GM11168 (cell line): ENCODE data around the gene EPN3.

ENCODE experiments used
- in situ Hi-C: fragments of 300-500 bp; cut with MboI; formaldehyde crosslinking; loops from one replicate; pipeline ENCODE4 v1.12.0; 2022; ENCODE audit warnings: low sequenced_read_pairs; ENCODE audit not compliant: unreplicated experiment

The EPN3 gene

DNA sequence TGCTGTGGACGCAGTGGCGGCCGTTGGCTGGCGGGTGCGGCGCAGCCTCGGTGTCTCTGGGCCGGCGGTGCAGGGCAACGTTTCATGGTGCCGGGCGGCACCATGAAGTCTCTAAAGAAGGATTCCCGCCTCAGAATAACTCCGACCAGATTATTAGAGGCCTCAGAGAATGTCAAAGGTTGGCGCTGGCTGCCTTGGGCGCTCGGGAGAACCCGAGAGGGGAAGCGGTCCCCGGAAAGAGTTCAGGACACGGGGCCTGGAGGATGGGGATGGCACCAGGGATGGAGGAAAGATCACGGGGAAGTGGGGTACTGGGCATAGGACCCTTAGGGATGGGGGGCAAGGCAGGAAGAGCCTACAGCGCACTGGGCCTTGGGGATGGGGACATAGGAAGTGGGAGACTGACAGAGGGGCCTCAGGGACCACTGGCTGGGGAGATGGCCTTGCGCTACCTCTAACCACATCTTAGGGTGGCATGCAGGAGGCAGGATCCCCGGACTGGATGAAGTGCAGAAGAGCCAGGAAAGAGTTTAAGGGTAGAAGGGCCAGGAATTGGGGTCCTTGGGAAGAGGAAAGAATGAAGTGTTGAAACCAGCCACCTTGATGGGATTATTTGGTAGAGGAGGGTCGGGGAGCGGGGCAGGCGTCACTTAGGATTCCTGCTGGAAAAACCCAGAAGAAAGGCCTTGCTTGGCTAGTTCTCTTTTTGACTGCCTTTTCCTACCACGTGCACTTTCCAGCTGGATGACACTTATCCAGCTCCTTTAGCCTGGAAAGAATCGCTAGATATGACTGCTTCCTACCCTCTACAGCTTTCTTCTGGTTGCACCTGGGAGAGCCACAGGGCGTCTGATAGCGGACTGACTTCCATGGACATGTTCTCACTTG, 23.7 kb upstream of the EPN3 start:
- in situ Hi-C loops, result no loop called here

DNA sequence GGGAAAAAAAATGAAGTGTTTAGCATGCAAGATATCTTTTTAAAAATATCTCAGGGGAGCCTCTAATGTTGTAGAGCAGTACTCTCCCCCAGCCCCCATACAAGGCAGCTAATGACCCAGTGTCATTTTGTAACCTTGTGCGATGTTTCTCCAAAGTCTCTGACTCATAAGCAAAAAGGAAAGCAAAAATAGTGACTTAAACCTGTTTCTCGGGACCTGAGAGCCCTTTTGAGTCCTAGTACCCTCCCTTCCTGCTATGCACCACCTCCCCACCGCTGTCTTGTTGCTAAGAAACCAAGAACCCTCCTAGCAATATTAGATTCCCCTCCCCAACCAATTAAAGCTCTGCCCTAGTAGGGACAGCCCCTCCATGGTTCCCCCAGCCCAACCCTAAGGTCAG, 21.5 kb upstream of the EPN3 start:
- in situ Hi-C loops, result no loop called here

DNA sequence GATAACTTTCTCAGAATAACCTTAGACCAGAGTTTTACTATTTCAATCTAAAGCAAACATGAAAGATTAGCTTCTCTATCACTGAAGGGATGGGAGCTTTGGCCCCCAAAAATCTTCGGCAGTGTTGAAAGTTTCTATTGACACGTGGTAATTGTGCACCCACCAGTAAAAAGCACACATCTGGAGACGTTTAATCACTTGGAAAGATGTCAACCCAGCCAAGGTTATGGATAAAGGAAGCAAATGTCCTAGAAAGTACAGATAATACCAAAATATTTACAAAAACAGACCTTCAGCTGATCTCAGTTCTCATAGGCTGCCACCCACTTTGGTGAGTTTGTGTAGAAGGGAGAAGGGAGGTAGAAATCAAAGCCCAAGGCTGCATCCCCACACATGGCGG, 19.0 kb upstream of the EPN3 start:
- in situ Hi-C loops, result no loop called here

DNA sequence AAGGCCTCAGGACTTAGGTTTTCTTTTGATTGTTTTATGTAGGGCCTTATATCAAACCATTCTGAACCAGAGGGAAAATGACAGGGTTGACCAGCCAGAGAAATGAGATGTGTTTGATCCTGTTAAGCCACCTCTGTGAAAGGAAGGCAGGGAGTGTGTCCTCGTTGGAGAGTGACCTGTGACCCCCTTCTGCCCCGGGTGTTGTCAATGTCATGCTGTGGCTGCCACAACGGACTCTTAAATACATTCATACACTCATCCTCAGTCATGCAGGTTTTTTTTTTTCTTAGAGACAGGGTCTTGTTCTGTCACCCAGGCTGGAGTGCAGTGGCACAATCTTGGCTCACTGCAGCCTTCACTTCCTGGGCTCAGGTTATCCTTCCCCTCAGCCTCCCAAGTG, 18.1 kb upstream of the EPN3 start:
- in situ Hi-C loops, result no loop called here

DNA sequence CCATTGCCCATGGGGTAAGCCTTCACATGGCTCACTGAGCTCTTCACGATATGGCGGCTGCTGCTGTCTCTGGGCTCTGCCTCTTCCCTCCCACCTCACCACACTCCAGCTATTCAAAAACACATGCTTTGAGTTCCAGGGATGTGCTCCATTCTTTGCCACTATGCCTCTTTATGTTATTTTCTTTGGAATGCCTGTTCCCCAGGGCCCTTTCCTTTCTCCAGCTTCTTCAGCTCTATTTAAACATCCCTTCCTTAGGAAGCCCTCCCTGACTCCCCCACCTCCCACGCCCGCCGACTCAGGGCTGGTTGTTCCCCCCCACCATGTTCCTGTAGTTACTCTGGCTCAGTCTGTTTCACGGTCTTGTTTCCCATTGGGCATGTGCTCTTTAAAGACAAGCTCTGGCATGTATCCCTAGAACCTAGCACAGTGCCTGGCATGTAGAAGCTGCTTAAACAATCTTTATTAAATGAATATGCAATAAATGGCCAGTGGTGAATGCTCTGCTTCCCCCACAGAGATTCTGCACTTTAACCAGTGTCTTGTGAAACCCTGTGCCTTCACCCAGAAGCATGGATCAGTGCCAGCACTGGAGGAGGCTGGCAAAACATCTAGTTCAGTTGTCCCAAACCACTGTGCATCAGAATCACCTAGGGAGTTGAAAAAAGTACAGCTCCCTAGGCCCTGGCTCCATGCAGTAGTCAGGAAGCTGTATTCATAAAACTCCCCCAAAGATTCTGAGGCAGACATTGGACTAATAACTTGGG, 17.4 kb upstream of the EPN3 start:
- in situ Hi-C loops, result no loop called here

DNA sequence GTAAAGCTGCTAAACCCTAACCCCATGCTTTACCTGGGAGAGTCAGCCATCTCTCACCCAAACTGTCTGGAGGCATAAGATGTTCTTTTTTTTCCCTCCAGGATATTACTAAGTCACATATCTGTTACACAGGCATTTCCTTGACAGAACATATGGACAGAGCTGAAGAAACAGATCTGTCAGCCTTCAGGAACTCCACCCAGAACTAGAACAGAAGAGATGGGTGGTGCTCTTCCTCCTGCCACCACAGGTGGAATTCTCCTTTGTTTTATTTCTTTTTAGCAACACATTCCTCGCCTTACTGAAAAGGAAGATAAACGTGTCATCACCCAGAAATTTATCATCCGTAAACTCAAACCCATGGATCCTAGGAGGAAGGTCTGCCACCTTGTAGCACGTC, 15.5 kb upstream of the EPN3 start:
- in situ Hi-C loops, result no loop called here

DNA sequence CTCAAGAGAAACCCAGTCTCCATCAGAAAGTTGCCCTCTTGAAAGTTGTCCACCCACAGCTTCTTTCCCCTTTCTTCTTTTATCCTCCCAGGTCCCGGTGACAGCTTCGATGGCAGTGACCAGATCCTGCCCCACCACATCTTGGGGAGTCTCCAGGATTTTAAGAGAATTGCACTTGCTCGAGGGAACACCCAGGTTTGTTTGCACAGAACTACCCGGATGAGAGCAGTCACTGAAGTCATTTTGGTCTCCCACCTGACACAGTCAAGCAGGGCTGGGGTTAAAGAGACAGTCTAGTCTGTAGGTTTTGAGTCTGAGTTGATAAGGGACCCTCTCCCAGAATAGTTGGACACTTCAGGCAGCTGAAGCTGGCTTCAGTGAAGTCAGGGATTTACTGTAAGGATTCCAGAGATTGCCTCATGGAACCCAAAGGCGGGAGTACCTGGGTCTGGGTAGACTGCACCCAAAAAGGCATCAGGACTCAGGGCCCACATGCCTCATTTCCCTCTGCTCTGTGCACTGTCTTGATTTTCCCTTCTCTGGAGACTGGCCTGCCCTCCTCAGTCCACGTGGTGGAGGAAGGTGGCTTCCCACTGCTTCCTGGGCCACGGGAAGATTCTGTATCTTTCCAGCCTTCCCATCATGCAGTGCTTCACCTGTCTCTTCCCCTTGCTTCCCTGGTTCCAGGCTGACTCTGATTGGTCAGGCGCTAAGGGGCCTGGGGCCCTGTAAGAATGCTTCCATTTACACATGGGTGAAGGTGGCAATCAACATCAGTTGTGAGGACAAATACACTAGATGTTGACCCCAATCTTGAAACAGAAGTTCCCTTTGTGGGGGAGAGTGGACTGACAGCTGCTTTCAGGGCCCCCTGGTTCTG, 14.8 kb upstream of the EPN3 start:
- in situ Hi-C loops, result no loop called here

DNA sequence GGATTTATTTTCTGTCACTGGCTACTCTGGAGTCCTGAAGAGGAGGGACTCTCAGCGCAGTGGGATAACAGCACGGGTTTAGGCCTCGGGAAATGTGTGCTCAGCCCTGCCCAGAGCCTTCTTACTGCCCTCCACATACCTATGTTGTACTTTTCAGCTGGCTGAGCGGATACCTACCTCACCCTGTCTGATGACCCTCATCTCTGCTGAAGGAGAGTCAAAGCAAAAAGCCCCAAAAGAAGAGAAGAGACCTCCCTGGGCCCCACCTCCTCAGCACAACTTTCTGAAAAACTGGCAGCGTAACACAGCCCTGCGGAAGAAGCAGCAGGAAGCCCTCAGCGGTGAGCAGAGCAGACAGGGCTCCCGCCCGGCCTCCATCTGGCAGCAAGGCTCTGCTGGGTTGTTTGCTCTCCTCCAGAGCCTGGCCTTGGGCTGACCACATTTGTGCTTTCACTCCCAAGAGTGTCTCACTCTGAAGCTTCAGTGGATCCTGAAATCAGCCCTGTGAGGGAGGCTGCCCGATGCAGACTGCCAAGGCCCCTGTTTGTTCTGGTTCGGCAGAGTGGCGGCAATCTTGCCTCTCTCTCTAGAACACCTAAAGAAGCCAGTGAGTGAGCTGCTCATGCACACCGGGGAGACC, 14.0 kb upstream of the EPN3 start:
- in situ Hi-C loops, result no loop called here

DNA sequence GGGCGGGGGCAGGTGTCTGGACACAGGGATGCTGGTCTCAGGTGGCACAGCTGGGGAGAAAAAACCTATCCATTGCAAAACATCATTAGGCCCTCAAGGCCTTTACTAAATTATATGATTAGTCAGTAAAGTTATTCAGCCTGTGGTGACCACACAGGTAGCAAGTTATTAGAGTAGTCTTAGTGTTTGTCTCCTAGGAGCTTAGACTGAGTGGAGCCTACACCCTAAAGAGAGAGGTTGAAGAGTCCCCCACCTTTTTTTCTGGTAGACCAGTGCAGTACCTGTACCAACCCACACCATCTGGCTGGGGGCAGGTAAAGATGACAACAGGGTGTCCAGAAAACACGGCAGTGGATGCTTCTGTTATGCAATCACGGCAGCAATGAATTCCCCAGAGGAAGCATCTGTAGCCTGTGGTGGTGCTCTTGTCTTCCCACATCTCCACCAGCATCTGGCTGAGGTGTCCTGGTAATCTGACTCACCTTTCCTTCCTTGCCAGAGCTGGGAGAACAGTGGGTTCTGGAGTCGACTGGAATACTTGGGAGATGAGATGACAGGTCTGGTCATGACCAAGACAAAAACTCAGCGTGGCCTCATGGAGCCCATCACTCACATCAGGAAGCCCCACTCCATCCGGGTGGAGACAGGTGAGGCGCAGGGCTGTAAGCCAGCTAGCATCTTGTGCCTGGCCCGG, 13.2 kb upstream of the EPN3 start:
- in situ Hi-C loops, result no loop called here

DNA sequence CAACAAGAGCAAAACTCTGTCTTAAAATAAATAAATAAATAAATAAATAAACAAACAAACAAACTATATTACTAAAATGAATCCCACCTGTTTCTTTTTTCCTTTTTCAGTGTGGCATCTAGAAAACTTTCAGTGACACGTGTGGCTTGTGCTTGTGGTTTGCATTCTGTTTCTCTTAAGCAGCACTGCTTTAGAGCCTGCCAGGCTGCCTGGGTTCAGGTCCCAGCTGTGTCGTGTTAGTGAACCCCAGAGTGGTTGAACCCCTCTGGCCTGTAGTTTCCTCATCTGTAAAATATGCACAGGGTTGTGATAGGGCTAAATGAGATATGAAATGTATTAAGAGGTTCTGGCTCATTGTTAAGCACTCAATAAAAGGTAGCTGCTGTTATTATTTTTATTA, 12.1 kb upstream of the EPN3 start:
- in situ Hi-C loops, result no loop called here

DNA sequence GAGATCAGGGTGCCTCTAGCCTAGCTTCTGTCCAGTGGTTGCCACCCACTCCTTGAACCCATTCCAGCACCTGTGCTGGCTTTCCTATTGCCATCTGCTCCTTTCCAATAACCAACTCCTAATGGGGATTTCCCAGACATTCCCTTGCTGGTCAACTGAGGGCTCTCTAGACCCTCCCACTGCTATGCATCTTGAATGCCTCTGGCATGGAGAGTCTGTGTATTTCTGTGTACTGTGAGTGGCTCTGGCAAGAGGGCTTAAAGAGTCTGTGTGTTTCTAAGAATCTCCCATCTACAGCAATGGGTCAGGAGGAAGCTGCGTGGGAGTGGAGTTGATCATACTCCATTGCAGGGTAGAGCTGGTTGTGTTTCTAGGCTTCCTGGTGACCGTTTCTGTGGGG, 11.0 kb upstream of the EPN3 start:
- in situ Hi-C loops, result no loop called here

DNA sequence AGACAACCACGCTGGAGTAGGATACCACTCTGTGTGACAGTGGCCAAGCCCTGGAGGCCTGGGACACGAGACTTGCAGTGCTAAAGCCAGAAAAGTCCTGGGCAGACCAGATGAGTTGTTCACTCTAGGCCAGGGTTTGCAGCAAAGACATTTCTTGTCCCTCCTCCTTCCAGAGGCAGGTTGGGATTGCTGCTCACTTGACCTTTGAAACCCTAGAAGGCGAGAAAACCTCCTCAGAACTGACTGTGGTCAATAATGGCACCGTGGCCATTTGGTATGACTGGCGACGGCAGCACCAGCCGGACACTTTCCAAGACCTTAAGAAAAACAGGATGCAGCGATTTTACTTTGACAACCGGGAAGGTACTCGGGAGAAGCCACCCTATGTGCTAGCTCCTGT, 9.8 kb upstream of the EPN3 start:
- in situ Hi-C loops, result no loop called here

DNA sequence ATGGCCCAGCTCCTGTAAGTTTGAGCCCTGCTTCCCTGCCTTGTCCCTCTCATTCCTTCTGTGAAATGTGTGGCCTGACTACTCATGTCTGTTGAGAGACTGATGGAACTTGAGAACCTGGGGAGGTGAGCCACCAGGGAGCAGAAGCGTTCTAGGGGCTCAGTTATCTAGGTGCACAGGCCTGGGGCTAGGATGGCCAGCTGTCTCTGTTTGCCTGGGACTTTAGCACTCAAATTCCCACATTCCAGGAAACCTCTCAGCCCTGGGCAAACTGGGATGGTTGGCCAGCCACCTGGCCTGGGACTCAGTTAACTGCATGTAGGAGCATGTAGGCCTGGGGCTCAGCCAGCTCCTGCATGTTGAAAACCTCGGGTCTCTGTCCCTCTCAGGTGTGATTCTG, 9.3 kb upstream of the EPN3 start:
- in situ Hi-C loops, result no loop called here

DNA sequence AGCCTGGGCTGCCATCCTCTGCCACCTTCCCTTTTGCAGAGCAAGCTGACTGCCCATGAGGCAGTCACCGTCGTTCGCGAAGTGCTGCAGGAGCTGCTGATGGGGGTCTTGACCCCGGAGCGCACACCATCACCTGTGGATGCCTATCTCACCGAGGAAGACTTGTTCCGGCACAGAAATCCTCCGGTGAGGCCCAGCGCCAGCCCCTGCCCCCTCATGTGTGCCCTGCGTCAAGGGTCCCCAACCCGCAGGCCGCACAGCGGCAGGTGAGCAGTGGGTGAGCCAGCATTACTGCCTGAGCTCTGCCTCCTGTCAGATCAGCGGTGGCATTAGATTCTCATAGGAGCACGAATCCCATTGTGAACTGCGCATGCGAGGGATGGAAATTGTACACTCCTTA, 7.7 kb upstream of the EPN3 start:
- in situ Hi-C loops, result no loop called here

DNA sequence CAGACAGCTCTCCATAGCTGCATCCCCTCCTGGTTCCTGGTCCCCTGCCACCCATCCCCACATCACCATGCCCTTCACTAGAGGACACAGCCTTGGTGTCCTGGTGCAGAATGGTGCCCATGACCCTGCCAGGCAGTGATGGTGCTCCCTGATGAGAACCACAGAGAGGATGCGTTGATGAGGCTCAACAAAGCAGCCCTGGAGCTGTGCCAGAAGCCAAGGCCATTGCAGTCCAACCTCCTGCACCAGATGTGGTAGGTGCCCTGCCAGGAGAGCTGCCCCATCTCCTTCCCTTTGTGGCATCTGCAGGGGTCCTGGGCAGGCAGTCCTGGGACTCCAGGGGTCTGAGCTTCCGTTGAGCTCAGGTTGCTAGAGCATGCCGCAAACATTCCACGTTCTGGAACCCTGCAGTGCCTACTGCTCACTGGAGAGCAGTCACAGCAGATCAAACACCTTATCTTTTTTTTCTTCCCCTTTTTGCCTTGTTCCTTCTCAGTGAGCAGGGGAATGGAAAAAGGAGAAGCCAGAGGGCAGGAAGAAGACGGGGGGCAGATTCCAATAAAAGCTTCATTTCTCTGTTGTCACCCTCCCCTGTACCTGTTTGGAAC, 5.3 kb upstream of the EPN3 start:
- in situ Hi-C loops, result no loop called here

DNA sequence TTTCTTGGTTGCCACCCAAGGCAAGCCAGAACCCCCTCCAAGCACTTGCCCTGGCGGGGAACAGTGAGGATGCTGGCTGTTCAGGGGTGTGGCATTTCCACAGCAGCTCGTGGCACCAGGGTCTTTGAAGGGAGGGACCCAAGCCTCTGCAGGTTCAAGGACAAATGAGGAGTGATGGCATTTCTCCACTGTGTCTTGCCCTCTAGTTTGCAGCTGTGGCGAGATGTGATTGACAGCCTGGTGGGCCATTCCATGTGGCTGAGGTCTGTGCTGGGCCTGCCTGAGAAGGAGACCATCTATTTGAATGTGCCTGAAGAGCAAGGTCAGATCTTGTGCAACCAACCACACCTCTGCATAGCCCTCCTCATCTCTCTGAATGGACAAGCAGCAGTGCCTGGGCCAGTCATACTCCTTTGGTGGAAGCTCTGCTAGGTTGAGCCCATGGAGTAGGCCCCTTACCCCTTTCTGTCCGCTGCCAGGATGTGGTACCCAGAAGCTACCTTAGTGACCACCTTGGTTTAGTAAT, 4.5 kb upstream of the EPN3 start:
- in situ Hi-C loops, result no loop called here

DNA sequence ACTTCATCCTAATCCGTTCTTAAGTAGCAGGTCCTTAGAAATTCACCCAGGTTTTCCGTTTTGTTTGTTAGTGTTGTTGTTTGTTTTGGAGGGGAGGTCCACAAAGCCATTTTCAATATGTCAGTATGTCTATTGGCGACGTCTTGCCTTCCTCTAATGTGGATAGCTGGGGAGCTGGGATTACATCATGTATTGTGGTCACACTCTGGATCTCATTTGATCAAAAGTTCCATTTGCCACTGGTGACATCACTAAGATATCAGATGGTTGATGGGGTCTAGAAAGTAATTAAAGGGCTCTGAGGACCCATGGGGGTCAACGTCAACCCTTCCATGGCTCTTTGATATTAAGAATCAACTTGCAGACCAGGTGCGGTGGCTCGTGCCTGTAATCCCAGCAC, 2.7 kb upstream of the EPN3 start:
- in situ Hi-C loops, result no loop called here

DNA sequence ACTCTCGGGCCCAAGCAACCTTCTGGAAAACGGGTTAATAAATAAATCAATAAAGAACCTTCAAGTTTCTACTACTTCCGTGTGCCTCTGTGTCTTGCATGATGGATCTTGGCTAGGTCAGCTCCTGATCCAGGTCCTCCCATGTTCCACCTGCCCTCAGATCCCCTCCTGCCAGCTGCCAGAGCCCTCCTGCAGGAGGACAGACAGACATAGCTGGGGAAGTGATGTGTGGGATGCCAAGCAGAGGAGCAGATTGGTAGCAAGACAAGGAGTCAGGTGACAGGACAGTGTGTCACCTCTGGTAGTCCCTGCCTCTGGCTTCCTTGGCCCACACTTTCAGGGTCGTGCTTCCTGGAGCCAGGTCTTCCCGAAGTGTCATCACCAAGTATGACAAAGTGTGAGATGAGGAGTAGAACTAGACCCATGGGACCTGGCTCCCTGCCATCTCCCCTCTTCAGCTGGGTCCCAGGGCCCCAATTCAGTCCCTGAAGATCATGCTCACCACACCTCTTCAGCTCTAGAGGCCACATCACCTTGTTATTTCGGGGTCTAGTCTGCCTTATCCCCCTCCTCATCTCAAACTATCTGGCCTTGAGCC, 1.0 kb upstream of the EPN3 start:
- in situ Hi-C loops, result no loop called here

DNA sequence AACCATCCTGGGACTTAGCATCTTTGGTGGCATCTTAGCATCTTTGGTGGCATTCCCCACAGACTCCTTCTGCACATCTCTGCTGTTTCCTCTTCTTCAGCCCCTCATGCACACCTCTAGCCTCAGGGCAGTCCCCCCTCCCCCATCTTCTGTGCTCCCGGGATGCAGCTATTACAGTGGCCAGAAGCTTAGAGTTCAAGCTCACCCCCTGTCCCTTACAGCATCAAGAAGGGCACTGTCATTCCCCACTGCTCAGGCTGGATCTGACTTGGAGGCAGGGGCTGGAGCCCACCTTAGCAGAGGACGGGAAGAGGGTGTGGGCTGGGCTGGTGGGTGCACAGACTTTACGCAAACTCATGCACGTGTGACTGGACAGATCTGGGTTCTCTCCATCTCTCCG, 650 bp downstream of the EPN3 start:
- in situ Hi-C loops, result no loop called here
